ENCODE measurements around the gene KCNQ2. TPM values are rescaled to one million over a fixed set of nuclear protein-coding genes. Genes with fewer than 3 reads are reported as not detected.

KCNQ2 gene
- total RNA-seq, 4 donors from 2014 or later: not detected

GRCh38 chr20:63458170-63459069 lies 14.0 kb downstream of the KCNQ2 start:
- no peak for ATAC-seq (ENCODE audit: low FRiP score)
- DNase-seq (ENCODE audit: low spot score): no peak
- TF ChIP-seq, protein P1, sequence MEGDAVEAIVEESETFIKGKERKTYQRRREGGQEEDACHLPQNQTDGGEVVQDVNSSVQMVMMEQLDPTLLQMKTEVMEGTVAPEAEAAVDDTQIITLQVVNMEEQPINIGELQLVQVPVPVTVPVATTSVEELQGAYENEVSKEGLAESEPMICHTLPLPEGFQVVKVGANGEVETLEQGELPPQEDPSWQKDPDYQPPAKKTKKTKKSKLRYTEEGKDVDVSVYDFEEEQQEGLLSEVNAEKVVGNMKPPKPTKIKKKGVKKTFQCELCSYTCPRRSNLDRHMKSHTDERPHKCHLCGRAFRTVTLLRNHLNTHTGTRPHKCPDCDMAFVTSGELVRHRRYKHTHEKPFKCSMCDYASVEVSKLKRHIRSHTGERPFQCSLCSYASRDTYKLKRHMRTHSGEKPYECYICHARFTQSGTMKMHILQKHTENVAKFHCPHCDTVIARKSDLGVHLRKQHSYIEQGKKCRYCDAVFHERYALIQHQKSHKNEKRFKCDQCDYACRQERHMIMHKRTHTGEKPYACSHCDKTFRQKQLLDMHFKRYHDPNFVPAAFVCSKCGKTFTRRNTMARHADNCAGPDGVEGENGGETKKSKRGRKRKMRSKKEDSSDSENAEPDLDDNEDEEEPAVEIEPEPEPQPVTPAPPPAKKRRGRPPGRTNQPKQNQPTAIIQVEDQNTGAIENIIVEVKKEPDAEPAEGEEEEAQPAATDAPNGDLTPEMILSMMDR (IDR thresholded peaks at IDR 0.05): no peak

DNA sequence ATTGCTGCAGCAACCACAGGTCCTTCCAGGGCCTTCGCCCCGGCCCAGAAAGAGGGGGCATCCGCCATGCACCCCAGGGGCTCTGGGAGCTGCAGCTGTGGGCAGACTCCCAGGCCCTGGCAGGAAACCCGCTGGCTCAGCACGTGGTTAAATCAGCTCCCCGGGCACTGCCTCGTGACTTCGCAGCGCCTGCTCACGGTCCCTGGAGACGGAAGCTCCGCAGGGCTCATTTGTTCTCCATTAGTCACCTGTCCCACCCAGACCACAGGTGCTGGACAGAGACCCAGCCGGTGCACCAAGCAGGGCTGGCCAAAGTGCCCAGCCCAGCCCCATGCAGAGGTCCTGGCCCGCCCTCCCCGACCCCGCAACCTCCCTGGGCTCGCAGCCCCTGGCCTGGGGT lies 14.7 kb downstream of the KCNQ2 start:
- TF ChIP-seq, protein P1 (IDR thresholded peaks at IDR 0.05): no peak
- ATAC-seq (ENCODE audit: low FRiP score) (no peak), DNase-seq (ENCODE audit: low spot score) (no peak)

DNA sequence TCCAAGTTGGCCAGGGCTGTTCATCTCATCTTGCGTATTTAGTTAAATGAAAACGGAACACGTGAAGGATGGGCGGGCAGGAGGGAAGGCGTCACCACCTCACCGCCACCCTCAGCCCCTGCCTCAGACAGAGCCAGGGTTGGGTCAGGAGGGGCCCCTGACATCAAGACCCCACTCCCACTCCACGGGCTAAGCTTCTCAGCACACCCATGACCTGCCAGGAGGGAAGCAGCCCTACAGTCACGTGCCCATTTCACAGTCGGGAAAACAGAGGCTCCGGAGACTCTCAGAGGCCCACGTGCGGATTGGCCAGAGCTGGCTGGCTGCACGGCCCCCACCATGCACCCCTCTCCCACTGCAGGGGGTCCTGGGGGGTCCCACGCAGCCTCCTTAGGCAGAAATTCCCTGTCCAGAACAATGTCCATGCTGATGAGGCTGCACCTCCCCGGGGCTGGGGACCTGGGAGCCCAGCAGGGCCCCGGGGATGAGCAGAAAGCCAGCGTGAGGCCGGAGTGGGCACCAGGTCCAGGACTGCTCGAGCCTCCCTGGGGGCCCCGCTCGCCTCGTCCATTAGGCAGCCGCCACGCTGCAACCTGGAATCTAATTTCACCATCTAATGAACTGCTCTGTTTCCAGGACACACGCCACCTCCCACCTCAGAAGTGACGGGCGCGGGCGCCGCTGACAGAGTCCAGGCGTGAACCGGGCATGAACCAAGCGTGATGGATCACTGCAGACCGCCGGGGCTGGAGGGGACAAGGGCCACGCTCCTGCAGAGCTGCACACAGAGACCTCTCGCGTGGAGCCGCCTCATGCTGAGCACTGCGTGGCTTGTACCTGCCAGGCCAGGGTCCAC lies 15.8 kb downstream of the KCNQ2 start:
- ATAC-seq (ENCODE audit: low FRiP score) (no peak), DNase-seq (ENCODE audit: low spot score) (no peak)

DNA sequence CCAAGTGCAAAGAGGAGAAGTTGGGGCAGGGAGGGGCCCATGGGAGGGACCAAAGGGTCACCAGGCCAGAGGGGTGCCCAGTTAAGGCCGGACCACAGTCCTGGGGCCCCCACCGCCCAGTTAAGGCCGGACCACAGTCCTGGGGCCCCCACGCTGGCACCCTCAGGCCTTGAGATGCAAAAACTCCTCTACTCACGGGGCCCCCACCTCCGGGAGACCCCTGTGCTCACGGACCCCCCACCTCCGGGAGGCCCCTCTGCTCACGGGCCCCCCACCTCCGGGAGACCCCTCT lies 16.9 kb downstream of the KCNQ2 start:
- ATAC-seq (ENCODE audit: low FRiP score): no peak
- TF ChIP-seq, protein P1 (IDR thresholded peaks at IDR 0.05): no peak
- DNase-seq (ENCODE audit: low spot score): no peak

More for the DNA sequence above, 15.8 kb downstream of the KCNQ2 start:
- TF ChIP-seq, protein P1 (IDR thresholded peaks at IDR 0.05): no peak

DNA sequence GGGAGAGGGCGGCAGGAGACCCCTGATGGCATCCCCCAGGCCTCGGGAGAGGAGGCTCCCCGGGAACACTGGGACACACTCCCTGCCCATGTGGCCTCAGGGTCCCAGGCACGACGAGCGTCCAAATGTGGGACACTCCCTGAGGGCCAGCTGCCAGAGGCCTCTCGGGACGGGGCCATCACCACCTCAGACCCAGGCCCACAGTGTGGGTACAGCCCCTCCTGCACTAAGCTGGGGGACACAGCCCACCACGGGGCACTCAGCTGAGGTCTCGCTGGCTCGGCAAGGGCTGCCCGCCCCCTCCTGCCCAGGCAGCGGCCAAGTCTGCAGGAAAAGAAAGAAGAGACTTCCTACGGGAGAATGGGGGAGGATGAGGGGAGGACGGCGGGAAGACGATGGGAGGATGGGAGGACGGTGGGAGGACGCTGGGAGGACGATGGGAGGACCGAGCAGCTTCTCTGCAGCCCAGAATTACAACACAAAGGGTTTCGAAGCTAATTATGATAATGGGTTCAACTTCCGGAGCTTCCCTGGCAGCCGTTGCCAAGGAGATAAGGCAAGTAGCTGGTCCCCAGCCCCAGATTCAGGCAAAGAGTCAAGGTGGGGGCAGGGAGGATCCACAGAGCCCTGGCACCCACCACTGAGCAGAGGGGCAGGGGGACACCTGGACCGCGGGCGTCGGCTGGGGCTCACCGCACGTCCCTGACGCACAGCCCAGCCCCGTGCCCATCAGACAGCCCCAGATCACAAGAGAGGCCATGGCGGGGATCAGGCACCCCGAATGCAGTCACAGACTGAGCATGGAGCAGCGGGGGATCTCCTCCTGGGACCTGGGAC lies 17.5 kb downstream of the KCNQ2 start:
- TF ChIP-seq, protein P1 (IDR thresholded peaks at IDR 0.05): no peak
- DNase-seq (ENCODE audit: low spot score) (no peak), ATAC-seq (ENCODE audit: low FRiP score) (no peak)

DNA sequence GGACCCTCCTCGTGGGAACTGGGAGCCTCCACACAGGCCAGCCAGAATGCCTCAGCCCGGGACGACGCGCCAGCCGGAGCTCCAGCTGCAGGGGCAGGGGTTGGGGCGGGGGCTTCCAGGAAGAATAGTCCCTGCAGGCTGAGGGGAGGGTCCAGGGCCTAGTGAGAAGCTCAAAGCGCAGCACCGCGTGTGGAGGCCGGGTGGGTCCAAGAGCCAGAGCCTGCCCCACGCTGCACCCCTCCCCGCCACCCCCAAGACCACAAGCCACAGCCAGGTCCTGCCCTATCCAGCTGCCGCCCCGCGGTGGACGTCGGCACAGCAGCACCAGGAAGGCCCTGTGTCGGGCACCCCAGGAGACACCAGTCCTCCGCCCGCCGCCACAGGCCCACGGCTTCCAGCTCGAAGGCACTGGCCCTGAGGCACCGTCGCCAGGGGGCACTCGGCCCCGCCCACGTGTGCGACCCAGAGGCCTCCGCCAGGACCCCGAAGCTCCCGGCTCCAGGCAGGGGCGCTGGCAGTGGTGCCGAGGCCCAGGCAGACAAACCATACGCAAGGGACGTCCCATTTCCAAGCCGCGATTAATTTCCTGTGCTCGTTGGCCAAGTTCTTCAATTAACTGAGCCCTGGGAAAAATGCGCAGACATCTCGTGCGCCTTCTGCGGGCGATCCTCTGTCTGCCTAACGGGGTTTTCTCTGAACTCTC lies 19.5 kb downstream of the KCNQ2 start:
- ATAC-seq (ENCODE audit: low FRiP score) (no peak), DNase-seq (ENCODE audit: low spot score) (no peak)
- TF ChIP-seq, protein P1 (IDR thresholded peaks at IDR 0.05): no peak
